Hematopoietic multipotent progenitor cell (in vitro differentiated cells): ENCODE measurements around the gene TULP1. TPM values are rescaled to one million over a fixed set of nuclear protein-coding genes. Genes with fewer than 3 reads are reported as not detected.
A peak's percentile ranks its signal among the peaks of the same experiment; 100 is the strongest.

Source experiments
- DNase-seq, 3 donors: peaks; one replicate each; pipeline ENCODE4 v3.0.0-alpha.2; 2011 to 2015; ENCODE audit warnings: low read depth in 2 of 3, low spot score in 2 of 3
- small RNA-seq: library from RNA; depleted of rRNA; stranded (forward); fragments of <200 nt; gene quantifications from one replicate; pipeline ENCODE3, GENCODE V24; 2012
- total RNA-seq: library from RNA; depleted of rRNA; stranded (reverse); fragments of >200 nt; gene quantifications from one replicate; pipeline ENCODE4 v1.2.3, GENCODE V29; 2012

The TULP1 gene
- total RNA-seq, 1 donor = not detected

GRCh38 chr6:35468980-35469750 is 43.5 kb downstream of the TULP1 start:
- DNase-seq = no peak

- DNase-seq = peak; percentile 95 to 98 (median 96)
Observed at GRCh38 chr6:35468181-35468979, 44.3 kb downstream of the TULP1 start, which contains the start of gene RPL10A. RPL10A (plus strand) TSS chr6:35468401; CDS start chr6:35468435, 34 bp downstream.

- DNase-seq = no peak
Observed at GRCh38 chr6:35465646-35466045, 47.0 kb downstream of the TULP1 start.

GRCh38 chr6:35463292-35463691 is 49.4 kb downstream of the TULP1 start:
- no peak for DNase-seq

- no peak for DNase-seq
Observed at GRCh38 chr6:35461270-35461669, 51.4 kb downstream of the TULP1 start.

GRCh38 chr6:35457907-35458306 is 54.8 kb downstream of the TULP1 start:
- DNase-seq = no peak

GRCh38 chr6:35454391-35455110 is 58.1 kb downstream of the TULP1 start:
- no peak for DNase-seq

- DNase-seq = no peak
Observed at GRCh38 chr6:35453236-35453635, 59.5 kb downstream of the TULP1 start.

- DNase-seq = peak; percentile 52 to 89 (median 88)
Observed at GRCh38 chr6:35452183-35453090, 60.3 kb downstream of the TULP1 start, which contains the start of gene FANCE. FANCE (plus strand) TSS chr6:35452338; CDS start chr6:35452546, 208 bp downstream.

GRCh38 chr6:35451354-35452182 is 61.1 kb downstream of the TULP1 start:
- DNase-seq = no peak

GRCh38 chr6:35449287-35449881 is 63.3 kb downstream of the TULP1 start:
- peak; percentile 42 to 82 (median 61) for DNase-seq

GRCh38 chr6:35448191-35448590 is 64.5 kb downstream of the TULP1 start:
- no peak for DNase-seq

Small RNA genes lying within 50 kb of the gene (small RNA-seq; reads per million reads assigned to genes)
- not detected for gene MIR7111

Other genes starting within 250 kb of the TULP1 start
- gene DEF6, start 215.1 kb downstream of the TULP1 start, total RNA-seq = 80.5 TPM
- gene PPARD, start 170.3 kb downstream of the TULP1 start, total RNA-seq = 1.3 TPM
- 9.7 TPM for gene FANCE, start 60.6 kb downstream of the TULP1 start, total RNA-seq
- 3,900 TPM for gene RPL10A, start 44.5 kb downstream of the TULP1 start, total RNA-seq
- 0.54 TPM for gene TEAD3, start 15.8 kb downstream of the TULP1 start, total RNA-seq
- 26.4 TPM for gene FKBP5, start 176.0 kb upstream of the TULP1 start, total RNA-seq
- gene ARMC12, start 224.1 kb upstream of the TULP1 start, total RNA-seq = 0.81 TPM